OCI-LY1 (cell line): ENCODE data around the gene PIANP.

ENCODE experiments used
- CTCF ChIP-seq: fragments of 200-600 bp; sonication (generic), shearing (Covaris generic); IDR thresholded peaks from 2 replicates; pipeline ENCODE4 v1.5.1; 2017; ENCODE audit warnings: mild to moderate bottlenecking, antibody characterized with exemption, low read length, moderate library complexity, mixed read lengths
- EZH2 ChIP-seq: fragments of 200-600 bp; sonication (generic), shearing (Covaris generic); IDR thresholded peaks from 2 replicates; pipeline ENCODE4 v1.8.0; 2017; ENCODE audit warnings: borderline replicate concordance, mixed run types, mild to moderate bottlenecking, antibody characterized with exemption, low read length, moderate library complexity, mixed read lengths

- TF ChIP-seq EZH2 (no peak), CTCF (no peak)
These were observed 46.6 kb downstream of the PIANP start for GRCh38 chr12:6653987-6654386.
